Pancreas (tissue), 10 donors: ENCODE data around the gene ROBO1. TPM values are rescaled to one million over a fixed set of nuclear protein-coding genes. Genes with fewer than 3 reads are reported as not detected.

Source experiments
- ATAC-seq, 4 donors: fragments of 200-7000 bp; cut with Tn5 transposase; one replicate each; pipeline versions ENCODE4 v1.8.0 to v1.9.1; 2020; ENCODE audit warnings: mild to moderate bottlenecking in 4 of 4, moderate library complexity in 4 of 4
- DNase-seq, 6 donors: peaks; one replicate each; pipeline ENCODE4 v3.0.0-alpha.2; 2020
- FAIRE-seq: peaks from 2 replicates; lab custom pipeline; 2012; peaks lifted over from hg19 to GRCh38; lab: Jason Lieb, UNC
- H3K27ac ChIP-seq, 4 donors: fragments of 200-600 bp; sonication (generic); 1 replicate in 3 of 4; 2 replicates in 1 of 4; pipeline versions ENCODE4 v1.5.0 to v1.8.0; 2020
- H3K27me3 ChIP-seq, 4 donors: fragments of 200-600 bp; one replicate each; pipeline ENCODE4 v1.8.0; 2021
- H3K36me3 ChIP-seq, 3 donors: fragments of 200-600 bp; sonication (generic) in 1 of 3; one replicate each; pipeline versions ENCODE4 v1.5.0 to v1.8.0; 2020 to 2021
- H3K4me1 ChIP-seq, 3 donors: fragments of 200-600 bp; one replicate each; pipeline ENCODE4 v1.8.0; 2021
- H3K4me3 ChIP-seq, 4 donors: fragments of 200-600 bp; sonication (generic) in 2 of 4; one replicate each; pipeline versions ENCODE4 v1.5.0 to v1.8.0; 2020 to 2021
- H3K9me3 ChIP-seq, 4 donors: fragments of 200-600 bp; one replicate each; pipeline ENCODE4 v1.8.0; 2021
- CTCF ChIP-seq, 4 donors: fragments of 200-600 bp; sonication (generic) in 3 of 4; IDR thresholded peaks; one replicate each; pipeline versions ENCODE4 v1.5.0 to v1.8.0; 2021; ENCODE audit warnings: antibody characterized with exemption in 4 of 4
- WGBS, 2 donors: extraction: QIAGEN DNeasy Blood & Tissue Kit; methylation state at CpG; one replicate each; pipeline ENCODE4 v1.1.7; 2013; 5-methylcytosine and 5-hydroxymethylcytosine counted together
- intact Hi-C, 3 donors: fragments of 100-400 bp; cut with DNase I; formaldehyde crosslinking; loops; one replicate each; pipeline versions ENCODE4 v1.11.1 to v1.14.2; 2022
- polyA plus RNA-seq, 2 donors: library from polyadenylated mRNA; stranded (reverse); fragments of 200-250 nt; gene quantifications; one replicate each; pipeline ENCODE4 v1.2.3, GENCODE V29; 2013
- total RNA-seq, 6 donors: library from RNA; stranded (reverse); fragmentation: NEBNext Ultra II Directional in 4 of 6; extraction: Animal tissue kit (Norgen Biotek cat#: 25700) in 4 of 6; gene quantifications; one replicate each; pipeline versions ENCODE4 v1.2.1 to v1.2.4, GENCODE V29; 2021 to 2023
- donor health status: healthy with polysubstance abuse.
- donor health status: DM: no; HTN: no; CAD: no; lungs with moderate emphysema.
- donor health status: DM: no; HTN: no; CAD: no.
- donor health status: control.
- donor health status: control.
- donor health status: Bipolar disorder and iron deficiency.
- donor health status: DM: yes; HTN: yes; CAD: no.
- donor health status: DM: no; HTN: no; CAD: no.
- donor health status: DM: no; HTN: no; CAD: no.
- donor health status: DM: yes; HTN: yes; CAD: no.

The ROBO1 gene
- total and polyA plus RNA-seq, 8 donors: 0.51 to 8.5 (median 2.8) TPM

- DNase-seq: no peak
- no peaks in the 10 kb centered on the region for H3K27me3 ChIP-seq
- no peaks in the 10 kb centered on the region for H3K36me3 ChIP-seq
- WGBS, 2 donors: 65 to 77% methylated on average over 6 of the region's 6 CpGs
- H3K4me3 ChIP-seq: no peak overlapping the region
- FAIRE-seq: no peak
- no peak for TF ChIP-seq CTCF (IDR thresholded peaks at IDR 0.05)
- no peak for ATAC-seq
- no peaks in the 10 kb centered on the region for H3K4me1 ChIP-seq
- H3K27ac ChIP-seq: no peak overlapping the region
- intact Hi-C loops: no loop called here
- H3K9me3 ChIP-seq: no peaks in the 10 kb centered on the region
These were observed 517.1 kb downstream of the ROBO1 start for GRCh38 chr3:79250746-79251145.

DNA sequence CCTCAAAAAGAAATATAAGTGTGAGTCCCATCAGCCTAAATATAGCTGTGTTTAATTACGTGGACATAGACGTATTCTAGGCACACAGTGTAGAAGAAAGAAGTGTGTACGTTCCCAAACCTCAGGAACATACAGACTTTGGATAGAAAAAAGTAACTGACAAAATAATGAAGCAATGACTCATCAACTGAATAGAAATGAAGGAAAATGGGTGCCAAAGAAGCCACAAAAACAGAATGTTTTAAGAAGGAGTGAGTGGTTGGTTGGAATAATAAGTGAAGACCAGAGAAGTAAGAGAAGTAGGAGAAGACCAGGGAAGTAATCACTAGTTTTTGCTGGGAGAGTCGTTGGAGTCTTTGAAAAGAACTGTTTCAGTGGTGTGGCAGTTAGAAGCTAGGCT is 518.1 kb downstream of the ROBO1 start:
- no peaks in the 10 kb centered on the region for H3K36me3 ChIP-seq
- no peaks in the 10 kb centered on the region for H3K4me1 ChIP-seq
- WGBS, 2 donors: 61 to 72% methylated on average over 4 of the region's 4 CpGs
- no peak for DNase-seq
- TF ChIP-seq CTCF (IDR thresholded peaks at IDR 0.05): no peak
- FAIRE-seq: no peak
- no peaks in the 10 kb centered on the region for H3K27me3 ChIP-seq
- no peak for ATAC-seq
- intact Hi-C loops: no loop called here
- no peak overlapping the region for H3K27ac ChIP-seq
- no peaks in the 10 kb centered on the region for H3K9me3 ChIP-seq
- H3K4me3 ChIP-seq: no peak overlapping the region

GRCh38 chr3:79247725-79248043 is 520.1 kb downstream of the ROBO1 start:
- H3K36me3 ChIP-seq: no peaks in the 10 kb centered on the region
- 0 to 7% methylated on average over 1 of the region's 1 CpG for WGBS, 2 donors
- ATAC-seq (peak in 2 of 4 donors; percentile 48 to 83), DNase-seq (peak in 1 of 6 donors; percentile 18), FAIRE-seq (no peak)
- H3K4me1 ChIP-seq: no peaks in the 10 kb centered on the region
- no peak for TF ChIP-seq CTCF (IDR thresholded peaks at IDR 0.05)
- H3K27ac ChIP-seq: no peak overlapping the region
- H3K4me3 ChIP-seq: no peak overlapping the region
- no peaks in the 10 kb centered on the region for H3K9me3 ChIP-seq
- intact Hi-C loops: no loop called here
- H3K27me3 ChIP-seq: no peaks in the 10 kb centered on the region

- TF ChIP-seq CTCF (IDR thresholded peaks at IDR 0.05): no peak
- WGBS, 2 donors: 18 to 22% methylated on average over 8 of the region's 8 CpGs
- peak in 1 of 4 donors; percentile 40 for ATAC-seq
- Histone ChIP-seq H3K27me3 (no peaks in the 10 kb centered on the region), H3K4me1 (no peaks in the 10 kb centered on the region), H3K27ac (no peak overlapping the region), H3K9me3 (no peaks in the 10 kb centered on the region), H3K4me3 (no peak overlapping the region), H3K36me3 (no peaks in the 10 kb centered on the region)
- no peak for FAIRE-seq
- intact Hi-C loops: no loop called here
- DNase-seq: no peak
These were observed 520.7 kb downstream of the ROBO1 start for GRCh38 chr3:79246875-79247724.
